ENCODE measurements around the gene UBE2C. TPM values are rescaled to one million over a fixed set of nuclear protein-coding genes. Genes with fewer than 3 reads are reported as not detected.
"Not testable (repeated sequence)": the region's sequence is repeated elsewhere in the genome, so short reads cannot be mapped to it uniquely, and the experiment has no call there.

UBE2C gene
- total RNA-seq, 1 experiment from 2014 or later: 173 TPM

- H3K27ac ChIP-seq (ENCODE audit: low read length); in situ Hi-C loops (cut with HindIII; ENCODE audit: low pct_unique_long_range_greater_than_20kb, low sequenced_read_pairs); intact Hi-C loops (cut with micrococcal nuclease; ENCODE audit: unreplicated experiment); CTCF ChIA-PET; ATAC-seq; DNase-seq (ENCODE audit: low read depth, low spot score); H3K9me3 ChIP-seq (ENCODE audit: control insufficient read depth, insufficient read depth, low read depth, low read length); H3K27me3 ChIP-seq (ENCODE audit: control insufficient read depth, insufficient read depth, low read length); BruUV-seq (replicated peaks); H3K36me3 ChIP-seq (ENCODE audit: control insufficient read depth, insufficient read depth, low read length); H3K4me3 ChIP-seq (ENCODE audit: low read depth in 2 of 2, low read length in 2 of 2); H3K4me1 ChIP-seq (ENCODE audit: control insufficient read depth, insufficient read depth, low read length): not testable (repeated sequence)
- POLR2A ChIA-PET: interaction anchor here (0.9 kb wide), 1 partner anchor 15 kb away, joined by 3 read pairs; no protein-coding TSS in a partner anchor
Measured at GRCh38 chr20:45797955-45798354, 14.5 kb upstream of the UBE2C start.

GRCh38 chr20:45798935-45799642, 13.4 kb upstream of the UBE2C start:
- in situ Hi-C loops (cut with HindIII; ENCODE audit: low pct_unique_long_range_greater_than_20kb, low sequenced_read_pairs): no loop called here
- ChIA-PET CTCF (interaction anchor here (0.6 to 1.1 kb wide), 5 partner anchors 15 to 202 kb away, joined by 3 to 10 read pairs (median 4); no protein-coding TSS in a partner anchor), POLR2A (interaction anchor here (0.9 kb wide), 1 partner anchor 14 kb away, joined by 3 read pairs; no protein-coding TSS in a partner anchor)
- no peak for DNase-seq (ENCODE audit: low read depth, low spot score)
- peak; percentile 96 for ATAC-seq
- no peak for TF ChIP-seq TCF7L2 (IDR thresholded peaks at IDR 0.05; ENCODE audit: low read depth, low read length)
- no peak for TF ChIP-seq POLR2AphosphoS5 (IDR thresholded peaks at IDR 0.05; ENCODE audit: low read depth, low read length)
- no peak for TF ChIP-seq REST (IDR thresholded peaks at IDR 0.05; ENCODE audit: insufficient read depth in 1 of 2, low read depth in 2 of 2, low read length in 1 of 2)
- TF ChIP-seq CTCF (IDR thresholded peaks at IDR 0.05): peak; percentile 84
- no peaks in the 10 kb centered on the region for H3K27me3 ChIP-seq (ENCODE audit: control insufficient read depth, insufficient read depth, low read length)
- intact Hi-C loops (cut with micrococcal nuclease; ENCODE audit: unreplicated experiment): no loop called here
- no TSS peak for BruUV-seq (replicated peaks)
- H3K27ac ChIP-seq (ENCODE audit: low read length): no peak overlapping the region
- H3K4me1 ChIP-seq (ENCODE audit: control insufficient read depth, insufficient read depth, low read length): no peaks in the 10 kb centered on the region
- H3K36me3 ChIP-seq (ENCODE audit: control insufficient read depth, insufficient read depth, low read length): peaks cover 9% of the 10 kb centered on the region
- no peak overlapping the region for H3K4me3 ChIP-seq (ENCODE audit: low read depth in 2 of 2, low read length in 2 of 2)
- no peaks in the 10 kb centered on the region for H3K9me3 ChIP-seq (ENCODE audit: control insufficient read depth, insufficient read depth, low read depth, low read length)

- ChIA-PET POLR2A (no interaction called here), CTCF (interaction anchor here (0.6 kb wide), 1 partner anchor 209 kb away, joined by 3 read pairs; no protein-coding TSS in a partner anchor)
- no TSS peak for BruUV-seq (replicated peaks)
- Histone ChIP-seq H3K4me1 (ENCODE audit: control insufficient read depth, insufficient read depth, low read length) (no peaks in the 10 kb centered on the region), H3K27me3 (ENCODE audit: control insufficient read depth, insufficient read depth, low read length) (no peaks in the 10 kb centered on the region), H3K4me3 (ENCODE audit: low read depth in 2 of 2, low read length in 2 of 2) (no peak overlapping the region), H3K27ac (ENCODE audit: low read length) (no peak overlapping the region), H3K36me3 (ENCODE audit: control insufficient read depth, insufficient read depth, low read length) (peaks cover 3% of the 10 kb centered on the region), H3K9me3 (ENCODE audit: control insufficient read depth, insufficient read depth, low read depth, low read length) (no peaks in the 10 kb centered on the region)
- no peak for DNase-seq (ENCODE audit: low read depth, low spot score)
- no peak for TF ChIP-seq CTCF (IDR thresholded peaks at IDR 0.05)
- no peak for TF ChIP-seq SIN3A (IDR thresholded peaks at IDR 0.05; ENCODE audit: borderline replicate concordance, insufficient read depth, low read depth, low read length)
- TF ChIP-seq TCF7L2 (IDR thresholded peaks at IDR 0.05; ENCODE audit: low read depth, low read length): no peak
- no peak for TF ChIP-seq REST (IDR thresholded peaks at IDR 0.05; ENCODE audit: insufficient read depth in 1 of 2, low read depth in 2 of 2, low read length in 1 of 2)
- no peak for TF ChIP-seq POLR2AphosphoS5 (IDR thresholded peaks at IDR 0.05; ENCODE audit: low read depth, low read length)
- intact Hi-C loops (cut with micrococcal nuclease; ENCODE audit: unreplicated experiment) (no loop called here), in situ Hi-C loops (cut with HindIII; ENCODE audit: low pct_unique_long_range_greater_than_20kb, low sequenced_read_pairs) (no loop called here)
- ATAC-seq: no peak
Measured at GRCh38 chr20:45801851-45802250, 10.6 kb upstream of the UBE2C start.
